HCT116 (cell line): ENCODE measurements around the gene MTA2.

Experiments used
- POLR2A ChIP-seq: IDR thresholded peaks from 2 replicates; pipeline ENCODE4 v1.7.0; 2011; ENCODE audit warnings: borderline replicate concordance; ENCODE audit not compliant: insufficient read depth, insufficient read length; ENCODE audit errors: extremely low read depth
- RAD21 ChIP-seq: IDR thresholded peaks from 2 replicates; pipeline ENCODE4 v1.6.1; 2012; ENCODE audit warnings: low read depth, mild to moderate bottlenecking
- SIN3A ChIP-seq: IDR thresholded peaks from 2 replicates; pipeline ENCODE4 v1.6.1; 2012; ENCODE audit warnings: low read depth

GRCh38 chr11:62572431-62572830 lies 29.2 kb downstream of the MTA2 start:
- TF ChIP-seq RAD21 (no peak), POLR2A (no peak), SIN3A (no peak)
